Fibroblast of skin of scalp (primary cell): ENCODE measurements around the gene MAGI1.
"Not testable (repeated sequence)": the region's sequence is repeated elsewhere in the genome, so short reads cannot be mapped to it uniquely, and the experiment has no call there.

Experiments used
- DNase-seq: peaks from one replicate; pipeline ENCODE4 v3.0.0-alpha.2; 2013

The MAGI1 gene

DNA sequence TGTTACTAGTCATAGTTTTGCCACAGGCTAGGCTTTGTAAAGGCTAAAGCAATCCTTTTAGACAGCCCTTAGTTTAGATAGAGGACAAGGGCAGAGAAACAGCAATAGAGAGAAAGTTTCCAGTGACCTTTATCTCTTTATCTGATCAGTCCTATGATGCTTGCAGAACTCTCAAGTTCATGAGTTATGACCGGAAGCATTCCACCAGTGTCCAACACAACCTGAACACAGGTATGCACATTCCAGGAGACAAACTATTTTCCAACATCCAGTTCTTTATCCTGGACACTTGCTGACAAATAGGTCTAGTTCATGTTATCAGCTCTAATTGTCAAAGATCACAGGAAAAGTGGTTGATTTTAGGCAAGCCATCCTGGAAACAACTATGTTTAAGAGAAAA is 422.2 kb downstream of the MAGI1 start:
- DNase-seq, result no peak

GRCh38 chr3:65615329-65615728 is 423.4 kb downstream of the MAGI1 start:
- no peak for DNase-seq

- no peak for DNase-seq
Measured at GRCh38 chr3:65614585-65614984, 424.1 kb downstream of the MAGI1 start.

DNA sequence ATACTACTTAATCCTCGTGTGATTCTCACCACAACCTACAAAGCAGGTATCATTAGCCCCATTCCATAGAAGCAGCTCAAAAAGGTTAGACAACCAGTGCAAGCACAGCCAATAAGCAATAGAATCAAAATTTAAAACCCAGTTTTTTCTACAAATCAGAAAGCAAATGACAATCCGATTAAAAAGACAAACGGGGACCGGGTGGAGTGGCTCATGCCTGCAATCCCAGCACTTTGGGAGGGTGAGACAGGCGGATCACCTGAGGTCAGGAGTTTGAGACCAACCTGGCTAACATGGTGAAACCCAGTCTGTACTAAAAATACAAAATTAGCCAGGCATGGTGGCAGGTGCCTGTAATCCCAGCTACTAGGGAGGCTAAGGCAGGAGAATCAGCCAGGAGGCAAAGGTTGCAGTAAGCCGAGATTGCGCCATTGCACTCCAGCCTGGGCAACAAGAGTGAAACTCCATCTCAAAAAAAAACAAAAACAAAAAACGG is 430.7 kb downstream of the MAGI1 start:
- not testable (repeated sequence) for DNase-seq

- DNase-seq, result no peak
Measured at GRCh38 chr3:65607101-65607500, 431.6 kb downstream of the MAGI1 start.

GRCh38 chr3:65605876-65606432 is 432.8 kb downstream of the MAGI1 start:
- no peak for DNase-seq

GRCh38 chr3:65604863-65605526 is 433.7 kb downstream of the MAGI1 start:
- peak; percentile 74 for DNase-seq

DNA sequence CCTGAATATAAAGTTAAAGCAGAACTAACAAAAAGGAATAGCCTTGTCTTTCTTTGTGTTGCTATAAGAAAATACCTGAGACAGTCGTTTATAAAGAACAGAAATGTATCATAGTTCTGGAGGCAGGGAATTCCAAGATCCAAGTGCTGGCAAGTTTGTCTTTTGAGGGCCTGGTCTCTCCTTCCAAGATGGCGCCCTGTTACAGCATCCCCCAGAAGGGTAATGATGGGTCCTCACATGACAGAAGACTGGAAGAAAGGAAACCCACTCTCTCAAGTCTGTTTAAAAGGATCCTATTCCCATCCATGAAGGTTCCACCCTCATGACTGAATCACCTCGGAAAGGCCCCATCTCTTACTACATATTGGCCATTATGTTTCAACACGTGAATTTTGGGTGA is 435.1 kb downstream of the MAGI1 start:
- DNase-seq, result no peak

GRCh38 chr3:65600888-65601287 is 437.8 kb downstream of the MAGI1 start:
- peak; percentile 48 for DNase-seq

- no peak for DNase-seq
Measured at GRCh38 chr3:65597952-65598413, 440.7 kb downstream of the MAGI1 start.

DNA sequence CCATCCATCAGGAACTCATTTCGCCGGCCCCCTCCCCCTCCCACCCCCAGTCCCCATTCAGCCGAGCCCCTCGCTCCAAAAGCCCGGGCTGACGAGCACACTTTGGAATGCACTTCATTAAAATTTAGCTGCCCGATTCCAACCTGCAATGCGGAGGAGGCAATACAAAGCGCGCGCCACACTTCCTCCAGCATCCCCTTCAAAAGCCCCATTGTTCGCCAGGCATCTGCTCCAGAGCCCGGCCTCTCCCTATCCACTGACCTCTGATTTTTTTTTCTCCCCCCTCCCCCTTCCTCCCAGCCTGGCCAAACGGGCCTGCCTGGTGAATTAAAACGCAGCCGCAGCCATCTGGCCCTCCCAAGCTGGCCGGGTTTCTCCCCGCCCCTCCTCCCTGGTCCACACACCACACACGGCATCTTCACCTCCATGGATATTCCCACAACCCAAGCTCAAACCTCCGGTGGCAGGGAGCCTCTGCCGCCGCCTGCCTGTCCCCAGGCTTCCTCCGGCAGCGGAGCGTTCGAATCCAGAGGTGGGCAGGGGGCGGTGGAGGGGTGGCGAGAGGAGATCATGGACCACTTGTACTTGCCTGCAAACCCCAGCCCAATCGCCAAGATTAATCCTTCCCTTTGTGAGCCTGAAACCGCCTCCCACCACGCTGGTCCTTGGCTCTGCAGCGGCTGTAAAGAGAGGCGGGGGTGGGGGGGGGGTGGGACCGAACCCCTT is 441.3 kb downstream of the MAGI1 start:
- no peak for DNase-seq

- DNase-seq, result no peak
Measured at GRCh38 chr3:65596571-65597225, 442.0 kb downstream of the MAGI1 start.

DNA sequence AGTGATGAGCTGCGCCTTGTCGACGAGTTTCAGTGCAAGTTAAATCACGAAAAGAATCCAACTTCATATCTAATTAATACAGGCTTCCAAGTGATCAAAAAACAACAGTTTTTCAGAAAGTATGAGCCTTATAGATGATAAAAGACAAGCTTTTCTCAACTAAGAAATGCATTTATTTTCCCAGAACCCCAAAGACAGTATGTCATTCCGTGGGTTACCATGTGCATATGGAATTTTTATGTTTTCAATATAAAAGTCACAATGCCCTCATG is 442.8 kb downstream of the MAGI1 start:
- no peak for DNase-seq

GRCh38 chr3:65595222-65596028 is 443.3 kb downstream of the MAGI1 start:
- no peak for DNase-seq

DNA sequence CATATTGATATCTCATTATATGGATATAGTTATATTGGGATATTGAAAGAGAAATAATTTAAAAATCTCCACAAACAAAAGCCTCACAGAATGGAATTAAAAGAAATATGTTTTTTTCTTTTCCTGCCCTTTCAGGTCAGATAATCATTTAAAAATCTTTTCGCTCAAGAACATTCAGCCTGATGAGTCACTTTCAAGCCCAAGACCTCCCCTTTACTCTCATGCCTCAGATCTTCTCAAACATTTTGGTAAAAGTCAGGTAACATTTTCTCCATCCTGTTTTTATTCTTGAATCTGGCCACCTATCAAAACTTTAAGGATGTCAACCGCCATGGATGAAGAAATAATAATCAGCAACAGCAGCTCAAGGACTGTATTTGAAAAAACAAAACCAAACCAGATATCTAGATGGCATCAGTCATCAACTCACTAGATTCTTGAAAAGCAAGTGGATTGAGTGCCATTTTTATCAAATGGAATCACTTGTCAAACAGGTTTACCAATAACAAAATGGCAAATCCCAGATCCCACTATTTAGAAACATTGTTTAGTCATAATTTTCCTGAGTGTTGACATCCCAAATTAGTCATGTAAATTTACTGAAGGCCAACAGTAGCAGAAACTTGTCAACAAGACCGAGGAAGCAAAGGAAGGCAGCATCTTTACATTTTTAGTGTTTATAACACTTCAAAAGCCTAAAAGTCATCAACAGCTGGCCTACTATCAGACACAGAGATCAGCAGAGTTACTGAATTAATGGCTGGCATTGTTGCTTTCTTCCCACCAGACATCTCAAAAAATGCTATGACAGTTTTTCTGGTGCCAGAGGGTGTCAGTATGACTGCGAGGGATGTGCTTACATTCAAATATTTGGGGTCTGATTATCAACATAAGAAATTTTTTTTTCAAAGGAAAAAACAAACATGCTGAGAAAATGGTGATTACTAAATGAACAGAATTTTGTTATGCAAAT is 444.7 kb downstream of the MAGI1 start:
- no peak for DNase-seq

GRCh38 chr3:65591313-65591712 is 447.4 kb downstream of the MAGI1 start:
- no peak for DNase-seq

- no peak for DNase-seq
Measured at GRCh38 chr3:65588884-65589283, 449.8 kb downstream of the MAGI1 start.

DNA sequence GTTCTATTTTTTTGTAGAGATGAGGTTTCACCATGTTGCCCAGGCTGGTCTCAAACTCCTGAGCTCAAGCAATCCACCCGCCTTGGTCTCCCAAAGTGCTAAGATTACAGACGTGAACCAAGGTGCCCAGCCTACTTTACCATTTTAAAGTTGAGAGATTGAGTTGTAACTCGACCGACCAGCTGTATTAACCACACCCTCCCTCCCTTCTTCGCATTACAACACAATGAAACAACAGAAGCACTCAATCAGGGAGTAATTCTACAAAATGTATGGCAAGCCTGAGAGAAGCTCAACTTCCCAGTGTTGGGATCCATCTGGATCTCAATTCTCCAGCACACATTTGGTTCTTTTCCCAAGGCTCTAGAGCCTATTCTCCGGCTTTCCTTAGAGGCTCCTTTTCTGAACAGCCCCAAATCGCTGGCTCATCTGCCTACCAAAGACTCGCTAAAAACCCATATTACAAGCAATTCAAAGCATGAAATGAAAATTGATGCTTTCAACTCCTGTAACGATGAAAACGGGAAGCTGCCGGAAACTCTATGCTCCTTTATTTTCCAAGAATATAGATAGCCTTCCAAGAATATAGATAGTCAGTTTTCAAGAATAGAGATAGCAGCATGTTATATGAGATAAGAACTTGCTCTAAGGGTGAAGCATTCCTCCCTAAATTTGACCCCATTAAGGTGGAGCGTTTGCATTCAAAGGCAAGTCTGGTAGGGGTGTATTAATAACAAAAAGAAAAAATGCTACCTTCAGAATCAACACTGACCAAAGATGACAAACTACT is 450.9 kb downstream of the MAGI1 start:
- DNase-seq, result no peak

- DNase-seq, result no peak
Measured at GRCh38 chr3:65584913-65585312, 453.8 kb downstream of the MAGI1 start.

- no peak for DNase-seq
Measured at GRCh38 chr3:65584002-65584401, 454.7 kb downstream of the MAGI1 start.

GRCh38 chr3:65583188-65583587 is 455.5 kb downstream of the MAGI1 start:
- peak; percentile 38 for DNase-seq
